ENCODE results near the gene RASGRF1.

DNA sequence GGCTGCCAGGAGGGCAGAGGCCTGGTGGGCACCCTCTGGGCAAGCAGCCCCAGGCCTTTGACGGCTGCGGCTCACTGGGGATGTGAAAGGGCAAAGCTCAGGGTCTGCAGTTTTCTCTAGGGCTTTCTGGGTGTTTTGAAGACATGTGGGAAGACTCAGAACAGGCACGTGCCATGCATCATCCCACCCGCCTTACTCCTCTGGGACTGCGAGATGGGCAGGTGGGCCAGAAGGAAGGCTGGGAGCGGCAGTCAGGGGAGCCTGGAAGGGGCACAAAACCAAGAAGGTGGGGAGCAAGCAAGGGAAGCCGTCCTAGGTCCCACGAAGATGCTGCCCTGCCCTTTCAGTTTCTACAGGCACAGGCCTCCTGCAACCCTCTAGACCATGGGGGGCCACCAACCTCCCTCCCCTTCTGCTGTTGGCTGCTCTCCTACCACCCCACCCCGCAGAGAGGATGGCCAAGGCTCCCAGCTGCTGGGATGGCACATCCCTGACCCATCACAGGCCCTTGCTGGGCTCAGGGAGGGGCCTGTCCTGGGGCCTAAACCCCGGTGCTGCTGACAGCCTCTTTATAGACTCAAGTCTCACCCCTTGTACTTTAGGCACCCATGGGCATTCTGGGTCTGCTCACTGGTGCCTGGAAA is 73.9 kb downstream of the RASGRF1 start:
- no peak for TF ChIP-seq POLR2AphosphoS5 (IDR thresholded peaks at IDR 0.05)
- no peak for TF ChIP-seq POLR2A (IDR thresholded peaks at IDR 0.05)
- TF ChIP-seq CTCF (IDR thresholded peaks at IDR 0.05): no peak
- TF ChIP-seq EP300 (IDR thresholded peaks at IDR 0.05): no peak
